IMR-90 (cell line): ENCODE measurements around the gene CLIP3.

Experiments used
- BHLHE40 ChIP-seq: fragments of 150-350 bp; IDR thresholded peaks from 2 replicates; pipeline ENCODE4 v1.6.1; 2016; ENCODE audit warnings: mild to moderate bottlenecking, low read depth, low read length
- CEBPB ChIP-seq: IDR thresholded peaks from 2 replicates; pipeline ENCODE4 v1.6.1; 2012; ENCODE audit warnings: low read depth, low read length, improper control_type of control experiment
- CTCF ChIP-seq: conservative IDR thresholded peaks from 2 replicates; pipeline ENCODE4 v1.5.1; 2012; ENCODE audit warnings: mild to moderate bottlenecking, low read depth, low read length, improper control_type of control experiment
- MAFK ChIP-seq: IDR thresholded peaks from 2 replicates; pipeline ENCODE4 v1.6.1; 2012; ENCODE audit warnings: low read depth, low read length, improper control_type of control experiment
- MAZ ChIP-seq: IDR thresholded peaks from 2 replicates; pipeline ENCODE4 v1.6.1; 2012; ENCODE audit warnings: low read depth, mild to moderate bottlenecking, low read length, improper control_type of control experiment, moderate library complexity, borderline replicate concordance
- POLR2A ChIP-seq: IDR thresholded peaks from 2 replicates; pipeline ENCODE4 v1.6.1; 2012; ENCODE audit warnings: mild to moderate bottlenecking, low read depth, low read length
- RAD21 ChIP-seq: IDR thresholded peaks from 2 replicates; pipeline ENCODE4 v1.6.1; 2012; ENCODE audit warnings: low read length, improper control_type of control experiment
- RFX5 ChIP-seq: IDR thresholded peaks from 2 replicates; pipeline ENCODE4 v1.8.0; 2012; ENCODE audit warnings: low read depth, mild to moderate bottlenecking, low read length, moderate library complexity
- SMC3 ChIP-seq: fragments of 150-350 bp; IDR thresholded peaks from 2 replicates; pipeline ENCODE4 v1.6.1; 2016; ENCODE audit warnings: low read depth, mild to moderate bottlenecking, antibody characterized with exemption, low read length, moderate library complexity
- USF2 ChIP-seq: fragments of 150-350 bp; IDR thresholded peaks from 2 replicates; pipeline ENCODE4 v1.6.1; 2017; ENCODE audit warnings: mild to moderate bottlenecking, antibody characterized with exemption, low read length, low read depth

- TF ChIP-seq POLR2A (no peak), CTCF (no peak), RAD21 (no peak), CEBPB (no peak), MAFK (no peak), MAZ (no peak), USF2 (no peak), SMC3 (no peak), RFX5 (no peak), BHLHE40 (no peak)
Observed at GRCh38 chr19:36058481-36059179, 26.0 kb upstream of the CLIP3 start.
